HG03558 (cell line): Measurements from ENCODE around the gene DPF3.

Source experiments
- ATAC-seq: cut with Tn5 transposase; IDR thresholded peaks from one replicate; pipeline ENCODE4 v1.9.1; 2021; ENCODE audit warnings: moderate number of reproducible peaks; ENCODE audit not compliant: unreplicated experiment; ENCODE audit errors: extremely low read depth

DPF3 gene

DNA sequence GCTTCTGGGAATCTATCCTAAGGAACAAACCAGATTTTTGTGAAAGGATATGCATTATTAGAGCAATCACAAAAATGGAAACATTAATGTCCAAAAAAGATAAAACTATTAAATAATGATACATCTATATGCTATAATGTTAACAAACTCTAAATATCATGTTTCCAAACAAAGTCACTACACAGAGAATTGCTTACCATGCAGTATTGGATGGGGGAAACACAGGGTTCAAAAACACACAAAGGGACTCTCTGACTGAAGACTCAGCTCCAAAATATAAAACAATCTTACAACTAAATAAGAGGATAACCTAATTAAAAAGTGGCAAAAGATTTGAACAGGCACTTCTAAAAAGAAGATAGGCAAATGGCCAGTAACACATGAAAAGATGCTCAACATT lies 304.2 kb downstream of the DPF3 start:
- no peak for ATAC-seq

DNA sequence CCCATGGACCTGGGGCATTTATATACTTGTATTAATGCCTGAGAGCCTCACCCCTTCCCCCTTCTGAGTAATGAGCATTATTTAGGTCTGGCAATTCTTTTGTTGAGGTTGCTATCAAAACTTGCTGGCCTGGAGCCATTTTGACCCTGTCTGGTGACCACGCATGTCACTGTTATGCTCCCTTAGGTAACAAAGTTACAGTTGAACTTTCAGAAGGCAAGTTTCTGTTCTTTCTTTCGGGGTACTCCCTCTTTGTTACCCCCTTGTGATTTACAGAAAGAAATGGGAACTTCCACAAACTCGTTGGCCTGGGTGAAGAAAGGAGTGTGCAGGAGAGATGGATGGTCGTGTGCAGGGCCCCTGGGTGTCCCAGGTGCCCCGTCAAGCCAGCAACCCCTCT lies 305.4 kb downstream of the DPF3 start:
- ATAC-seq = no peak

DNA sequence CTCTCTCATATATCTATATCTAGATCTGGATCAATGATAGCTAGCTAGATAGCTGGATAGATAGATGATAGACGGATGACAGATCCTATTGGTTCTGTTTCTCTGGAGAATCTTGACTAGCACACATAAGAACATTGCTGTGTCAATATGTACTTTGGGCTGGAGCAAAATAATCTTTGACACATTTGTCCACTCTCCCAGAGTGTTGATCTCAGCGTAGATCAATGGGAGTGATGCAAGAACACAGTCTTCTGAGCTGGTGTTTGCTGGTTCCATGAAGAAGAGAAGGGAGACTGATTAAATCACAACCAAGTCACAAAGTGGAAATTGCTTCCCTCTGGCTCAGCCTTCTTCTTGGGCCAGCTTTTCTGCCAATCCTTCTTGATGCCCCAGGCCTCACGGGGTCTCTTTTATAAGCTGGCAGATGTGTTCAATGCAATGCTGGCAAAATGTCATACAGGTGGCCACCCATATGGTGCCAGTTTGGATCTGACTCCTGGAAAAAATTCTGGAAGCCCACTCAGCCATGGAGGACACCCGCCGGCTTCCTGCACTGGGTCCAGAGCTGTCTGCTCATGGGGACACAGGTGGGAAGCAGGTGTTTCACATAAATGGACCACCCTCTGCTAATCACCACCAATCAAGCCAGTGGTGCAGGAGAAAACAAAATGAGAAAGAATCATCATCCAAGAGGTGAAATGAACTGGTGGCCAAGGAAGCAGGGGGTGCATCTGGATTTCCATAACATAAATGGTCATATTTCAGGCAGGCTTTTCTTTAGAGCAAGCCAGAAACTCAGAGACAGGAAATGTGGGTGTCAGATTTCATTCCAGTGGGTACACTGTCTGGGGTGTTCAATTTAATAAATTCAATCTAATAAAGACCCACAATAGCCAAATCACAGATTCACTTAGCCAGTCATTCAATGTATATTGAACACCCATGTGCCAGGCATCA lies 310.3 kb downstream of the DPF3 start:
- ATAC-seq = no peak

DNA sequence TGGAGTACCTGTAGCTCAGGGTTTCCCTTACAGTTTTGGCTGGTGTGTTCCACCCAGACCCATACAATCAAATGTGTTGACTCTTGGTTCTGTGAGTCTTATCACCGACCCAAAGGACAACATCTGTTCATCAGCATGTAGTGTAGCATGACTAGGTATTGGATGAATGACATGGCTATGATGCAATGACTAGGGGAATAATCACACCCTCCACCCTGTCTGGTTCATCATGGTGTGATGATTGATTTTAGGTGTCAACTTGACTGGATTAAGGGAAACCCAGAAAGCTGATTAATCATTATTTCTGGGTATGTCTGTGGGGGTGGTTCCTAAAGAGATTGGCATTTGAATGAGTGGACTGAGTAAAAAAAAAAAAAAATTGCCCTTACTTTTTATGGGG lies 311.3 kb downstream of the DPF3 start:
- ATAC-seq = no peak

DNA sequence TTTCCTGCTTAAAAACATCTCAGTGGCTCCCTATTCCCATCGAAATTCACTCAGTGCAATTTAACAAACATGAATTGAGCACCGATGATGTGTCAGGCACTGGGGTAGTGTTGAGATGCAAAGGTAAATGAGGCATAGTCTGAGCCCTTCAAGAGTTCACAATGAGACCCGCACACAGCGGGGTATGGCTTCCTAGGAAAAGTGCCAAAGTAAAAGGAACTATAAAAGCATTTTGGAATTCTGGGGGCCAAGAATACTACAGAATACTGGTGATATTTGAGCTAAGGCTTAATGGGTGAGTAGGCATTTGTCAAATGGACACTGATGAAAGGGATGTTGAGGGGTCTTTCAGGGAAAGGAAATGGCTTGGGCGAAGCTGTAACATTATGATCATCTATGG lies 315.4 kb downstream of the DPF3 start:
- no peak for ATAC-seq

DNA sequence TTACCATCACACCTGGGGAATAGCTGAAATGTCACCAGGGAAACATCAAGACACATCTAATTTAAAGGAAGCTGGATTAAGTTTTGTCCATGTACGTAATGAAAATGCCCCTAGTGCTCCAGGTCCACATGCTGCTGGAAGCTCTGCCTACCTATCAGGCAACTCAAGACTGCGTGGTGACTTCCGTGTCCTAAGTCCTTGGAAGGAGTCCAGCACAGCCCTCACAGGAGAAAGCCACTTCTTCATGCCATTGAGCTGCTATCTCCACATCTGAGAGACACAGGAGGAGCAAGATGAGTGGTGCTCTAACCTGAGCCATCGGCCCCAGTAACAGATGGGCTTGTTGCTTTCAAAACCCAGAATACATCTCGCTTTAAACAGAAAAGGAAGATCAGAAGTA lies 316.4 kb downstream of the DPF3 start:
- ATAC-seq = no peak

DNA sequence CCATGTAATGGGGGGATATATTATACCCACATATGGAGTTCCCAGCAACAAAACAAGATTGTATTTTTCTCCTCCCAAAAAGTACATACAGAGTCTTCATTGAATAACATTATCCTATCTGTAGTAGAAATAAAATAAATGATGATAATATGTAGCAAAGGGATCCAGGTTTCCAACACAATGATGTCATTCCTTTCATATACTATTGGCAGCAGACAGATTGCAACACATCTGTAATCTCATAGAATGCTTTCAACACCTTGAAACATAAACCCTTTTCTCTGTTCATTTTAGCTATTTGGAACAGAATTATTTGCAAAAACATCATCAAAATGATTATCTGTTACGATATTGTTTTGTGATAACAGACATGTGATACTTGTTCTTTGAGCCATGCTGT lies 317.6 kb downstream of the DPF3 start:
- ATAC-seq = no peak

DNA sequence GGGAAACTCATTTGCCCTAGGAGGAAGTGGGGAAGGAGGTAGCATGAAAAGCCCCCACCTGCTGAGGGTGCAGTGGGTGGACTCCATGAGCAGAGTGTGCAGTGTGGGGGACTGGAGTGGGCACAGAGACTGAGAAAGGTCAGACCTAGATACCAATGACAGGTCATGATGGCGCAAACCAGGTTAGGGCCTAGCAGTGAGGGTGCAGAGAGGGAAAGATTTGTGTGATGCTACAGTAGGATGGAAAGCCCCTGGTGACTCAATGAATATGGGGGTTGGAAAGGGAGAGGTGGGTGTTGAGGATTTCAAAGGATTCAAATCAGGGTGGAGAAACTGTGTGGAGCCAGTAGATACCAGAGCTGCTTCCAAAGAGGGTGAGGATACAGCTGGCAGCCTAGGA lies 319.2 kb downstream of the DPF3 start:
- no peak for ATAC-seq

DNA sequence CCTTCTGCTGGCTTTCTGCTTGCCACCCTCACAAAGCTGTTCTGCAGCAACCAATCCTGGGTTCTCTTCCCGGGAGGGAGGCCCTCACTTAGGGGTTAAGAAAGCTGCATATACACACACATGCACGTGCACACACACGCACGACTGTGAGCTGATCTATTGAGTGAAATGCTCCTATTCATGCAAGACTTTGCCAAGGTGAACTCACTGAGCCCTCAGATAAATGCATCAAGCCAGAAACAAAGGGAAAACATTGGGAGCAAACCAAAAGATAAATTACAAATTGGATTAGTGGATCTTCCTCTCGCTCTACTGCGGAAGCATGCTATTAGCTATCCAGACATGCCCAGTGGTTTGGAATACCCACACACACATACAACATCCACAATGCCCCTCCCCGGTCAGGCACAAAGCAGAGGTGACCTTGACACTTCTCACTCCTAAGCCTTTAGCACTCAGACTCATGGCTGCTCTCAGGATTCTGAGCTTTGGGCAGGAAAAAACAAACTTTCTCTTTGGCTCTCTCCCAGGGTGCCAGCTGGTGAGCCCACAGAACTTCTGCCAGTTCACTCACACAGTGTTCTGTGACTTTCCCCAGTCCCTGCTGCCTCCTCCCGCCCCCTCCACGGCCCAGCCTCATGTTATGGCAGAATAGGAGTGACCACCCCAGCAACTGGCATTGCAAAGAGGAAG lies 320.0 kb downstream of the DPF3 start:
- no peak for ATAC-seq
